Ovary (tissue), 9 donors: Measurements from ENCODE around the gene HABP2. TPM values are rescaled to one million over a fixed set of nuclear protein-coding genes. Genes with fewer than 3 reads are reported as not detected.

ENCODE experiments used
- DNase-seq, 5 donors: peaks; one replicate each; pipeline ENCODE4 v3.0.0-alpha.2; 2019 to 2020
- H3K27ac ChIP-seq, 2 donors: fragments of 200-600 bp; one replicate each; pipeline versions ENCODE4 v1.5.1 to v1.8.0; 2019 to 2022
- H3K27me3 ChIP-seq: fragments of 200-600 bp; one replicate; pipeline ENCODE4 v1.8.0; 2022
- H3K36me3 ChIP-seq: fragments of 200-600 bp; sonication (generic); one replicate; pipeline ENCODE4 v1.5.1; 2019
- H3K4me1 ChIP-seq: one replicate; pipeline ENCODE4 v1.8.1; 2013; ENCODE audit warnings: mild to moderate bottlenecking, moderate library complexity; ENCODE audit not compliant: insufficient read depth
- H3K4me3 ChIP-seq: fragments of 200-600 bp; sonication (generic); one replicate; pipeline ENCODE4 v1.5.1; 2017
- H3K9me3 ChIP-seq, 2 donors: fragments of 200-600 bp in 1 of 2; sonication (generic) in 1 of 2; one replicate each; pipeline versions ENCODE4 v1.5.1 to v1.8.1; 2013 to 2019; ENCODE audit warnings: mild to moderate bottlenecking in 1 of 2, moderate library complexity in 1 of 2
- CTCF ChIP-seq, 3 donors: fragments of 450-650 bp in 2 of 3; fragments of 200-600 bp in 1 of 3; IDR thresholded peaks; one replicate each; pipeline versions ENCODE4 v1.5.1 to v1.8.0; 2016 to 2022; ENCODE audit warnings: antibody characterized with exemption in 3 of 3, mild to moderate bottlenecking in 1 of 3
- EP300 ChIP-seq: sonication (generic); formaldehyde crosslinking; IDR thresholded peaks from one replicate; pipeline ENCODE4 v1.6.1; 2017; ENCODE audit warnings: antibody characterized with exemption
- POLR2A ChIP-seq: fragments of 450-650 bp; IDR thresholded peaks from one replicate; pipeline ENCODE4 v1.6.1; 2017; ENCODE audit warnings: antibody characterized with exemption, mild to moderate bottlenecking, moderate library complexity
- WGBS, 3 donors: extraction: QIAGEN DNeasy Blood & Tissue Kit in 1 of 3; methylation state at CpG; one replicate each; pipeline versions ENCODE4 v1.1.5 to v1.1.7; 2013 to 2017; 5-methylcytosine and 5-hydroxymethylcytosine counted together
- intact Hi-C, 4 donors: fragments of 100-400 bp; cut with DNase I; formaldehyde crosslinking; loops; one replicate each; pipeline versions ENCODE4 v1.11.0 to v1.15.1; 2022 to 2023
- polyA plus RNA-seq, 2 donors: library from polyadenylated mRNA; stranded (reverse); fragments of 200-250 nt in 1 of 2; fragments of 350-450 nt in 1 of 2; fragmentation: Illumina TruSeq in 1 of 2; extraction: RNeasy Lipid Tissue Mini Kit (QIAGEN cat#74804) in 1 of 2; gene quantifications; one replicate each; pipeline ENCODE4 v1.2.3, GENCODE V29; 2013 to 2014
- total RNA-seq, 7 donors: library from RNA; depleted of rRNA in 2 of 7; stranded (reverse); fragments of >200 nt in 2 of 7; fragmentation: NEBNext Ultra II Directional in 3 of 7; extraction: Animal tissue kit (Norgen Biotek cat#: 25700) in 3 of 7; gene quantifications; one replicate each; pipeline versions ENCODE4 v1.1.0 to v1.2.4, GENCODE V29; 2016 to 2023
- donor health status: DM: no; HTN: no; CAD: no; lungs with moderate emphysema.
- donor health status: DM: no; HTN: no; CAD: no.
- donor health status: Bipolar disorder and iron deficiency.
- donor health status: DM: yes; HTN: yes; CAD: no.
- donor health status: DM: no; HTN: no; CAD: no.
- donor health status: DM: yes; HTN: yes; CAD: no.

Gene HABP2
- total and polyA plus RNA-seq, 9 donors, result 0.07 to 2.3 (median 0.19) TPM; not detected in 3

DNA sequence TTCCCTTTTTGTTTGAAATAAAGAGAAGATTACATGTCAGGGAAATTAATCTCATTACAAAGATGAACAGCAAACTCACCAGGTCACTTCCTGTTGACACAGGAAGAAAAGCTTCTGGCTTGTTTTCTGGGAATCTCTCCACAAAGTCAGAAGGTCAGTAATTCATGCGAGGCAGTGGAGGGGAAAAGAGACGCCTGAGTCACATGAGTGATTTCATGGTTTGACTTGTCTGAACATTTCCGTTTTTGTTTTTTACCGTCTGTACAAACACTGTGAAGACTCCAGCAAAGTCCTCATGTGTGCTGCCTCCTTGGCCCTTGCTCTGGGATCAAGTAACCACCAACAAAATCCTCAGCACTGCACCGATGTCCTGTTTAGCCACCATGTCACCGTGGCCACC lies 2.5 kb upstream of the HABP2 start:
- Histone ChIP-seq H3K9me3 (no peaks in the 10 kb centered on the region), H3K4me1 (no peaks in the 10 kb centered on the region), H3K4me3 (no peak overlapping the region), H3K27me3 (no peaks in the 10 kb centered on the region), H3K27ac (no peak overlapping the region), H3K36me3 (no peaks in the 10 kb centered on the region)
- WGBS, 3 donors, result 42 to 54% (median 45%) methylated on average over 6 of the region's 6 CpGs
- intact Hi-C loops, result no loop called here
- DNase-seq, result no peak
- TF ChIP-seq POLR2A, result no peak
- TF ChIP-seq CTCF (IDR thresholded peaks at IDR 0.05), result no peak
- no peak for TF ChIP-seq EP300

DNA sequence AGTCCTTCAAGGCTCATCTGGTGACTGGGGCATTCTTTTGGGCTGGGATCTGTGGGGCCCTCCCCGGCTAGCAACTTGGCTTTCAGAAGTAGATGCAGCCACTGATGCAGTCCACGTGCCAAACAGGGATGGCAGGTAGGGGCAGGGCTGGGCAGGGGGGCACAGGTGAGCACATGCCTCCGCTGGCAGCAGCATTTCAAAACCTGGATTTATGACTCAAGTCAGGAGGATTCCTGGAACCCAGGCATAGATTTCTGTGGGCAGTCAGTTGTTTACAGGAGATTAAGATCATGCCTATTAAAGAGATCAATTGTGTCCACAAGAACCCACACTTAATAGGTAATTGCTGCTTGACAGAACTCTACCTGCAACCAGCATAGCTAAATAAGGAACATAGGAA lies 839 bp upstream of the HABP2 start:
- DNase-seq, result no peak
- intact Hi-C loops, result no loop called here
- Histone ChIP-seq H3K27ac (no peak overlapping the region), H3K36me3 (no peaks in the 10 kb centered on the region), H3K4me1 (peaks cover 3% of the 10 kb centered on the region), H3K27me3 (no peaks in the 10 kb centered on the region), H3K9me3 (no peaks in the 10 kb centered on the region), H3K4me3 (no peak overlapping the region)
- TF ChIP-seq CTCF (IDR thresholded peaks at IDR 0.05) (no peak), POLR2A (no peak), EP300 (no peak)
- WGBS, 3 donors, result 89 to 93% (median 91%) methylated on average over 3 of the region's 3 CpGs

DNA sequence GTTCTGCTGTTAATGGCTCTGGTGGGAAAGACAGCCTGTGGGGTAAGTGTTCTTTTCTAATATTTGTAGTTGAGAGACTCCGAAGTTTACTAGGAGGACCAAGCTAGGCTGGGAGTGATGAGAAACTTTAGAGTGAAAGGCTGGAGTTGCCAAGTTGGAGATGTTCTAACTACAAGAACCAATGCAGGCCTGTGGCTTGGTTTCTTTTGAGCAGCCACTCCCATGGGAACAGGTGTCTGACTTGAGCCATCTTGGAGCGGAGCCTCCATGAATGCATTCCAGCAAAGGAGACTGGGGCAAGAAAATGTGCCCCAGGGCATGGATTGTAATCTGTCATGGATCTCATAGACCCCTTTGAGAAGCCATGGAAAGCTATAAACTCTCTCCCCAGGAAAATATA lies 296 bp downstream of the HABP2 start:
- DNase-seq, result no peak
- H3K9me3 ChIP-seq, result no peaks in the 10 kb centered on the region
- 95 to 97% (median 95%) methylated on average over 2 of the region's 2 CpGs for WGBS, 3 donors
- no peak overlapping the region for H3K4me3 ChIP-seq
- peaks cover 6% of the 10 kb centered on the region for H3K4me1 ChIP-seq
- no peak overlapping the region for H3K27ac ChIP-seq
- TF ChIP-seq CTCF (IDR thresholded peaks at IDR 0.05), result no peak
- no peak for TF ChIP-seq POLR2A
- no peak for TF ChIP-seq EP300
- H3K36me3 ChIP-seq, result no peaks in the 10 kb centered on the region
- no peaks in the 10 kb centered on the region for H3K27me3 ChIP-seq
- intact Hi-C loops, result no loop called here

GRCh38 chr10:113554214-113554613 lies 1.4 kb downstream of the HABP2 start:
- H3K9me3 ChIP-seq, result no peaks in the 10 kb centered on the region
- peaks cover 6% of the 10 kb centered on the region for H3K4me1 ChIP-seq
- intact Hi-C loops, result no loop called here
- no peaks in the 10 kb centered on the region for H3K27me3 ChIP-seq
- H3K27ac ChIP-seq, result no peak overlapping the region
- H3K36me3 ChIP-seq, result no peaks in the 10 kb centered on the region
- no peak overlapping the region for H3K4me3 ChIP-seq
- no peak for DNase-seq
- 69 to 80% (median 70%) methylated on average over 5 of the region's 5 CpGs for WGBS, 3 donors
- TF ChIP-seq EP300 (no peak), CTCF (IDR thresholded peaks at IDR 0.05) (no peak), POLR2A (no peak)

DNA sequence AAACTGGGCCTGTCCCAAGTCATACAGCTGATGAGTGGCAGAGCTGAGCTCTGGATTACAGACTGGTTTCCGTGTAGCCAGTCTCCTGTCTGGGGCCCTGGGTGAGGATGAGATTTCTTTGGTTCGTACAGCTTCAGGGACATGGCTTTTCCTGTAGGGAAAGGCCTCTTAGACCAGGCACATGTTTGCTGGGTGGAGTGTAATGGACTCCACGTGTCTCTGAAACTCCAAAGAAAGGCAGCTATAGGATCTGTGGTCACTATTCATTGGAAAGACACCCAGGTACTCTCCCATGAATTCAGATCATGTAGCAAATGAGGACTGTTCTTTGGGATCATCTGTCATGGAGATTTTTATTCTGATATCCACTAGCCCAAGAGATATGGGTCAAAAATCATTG lies 2.4 kb downstream of the HABP2 start:
- Histone ChIP-seq H3K9me3 (no peaks in the 10 kb centered on the region), H3K36me3 (no peaks in the 10 kb centered on the region), H3K27me3 (no peaks in the 10 kb centered on the region), H3K4me3 (no peak overlapping the region), H3K27ac (no peak overlapping the region), H3K4me1 (peaks cover 6% of the 10 kb centered on the region)
- TF ChIP-seq POLR2A (no peak), EP300 (no peak), CTCF (IDR thresholded peaks at IDR 0.05) (no peak)
- 90 to 100% (median 93%) methylated on average over 3 of the region's 3 CpGs for WGBS, 3 donors
- no peak for DNase-seq
- intact Hi-C loops, result no loop called here
